ENCODE measurements around the gene EPB41.
"Not testable (repeated sequence)": the region's sequence is repeated elsewhere in the genome, so short reads cannot be mapped to it uniquely, and the experiment has no call there.

The EPB41 gene

DNA sequence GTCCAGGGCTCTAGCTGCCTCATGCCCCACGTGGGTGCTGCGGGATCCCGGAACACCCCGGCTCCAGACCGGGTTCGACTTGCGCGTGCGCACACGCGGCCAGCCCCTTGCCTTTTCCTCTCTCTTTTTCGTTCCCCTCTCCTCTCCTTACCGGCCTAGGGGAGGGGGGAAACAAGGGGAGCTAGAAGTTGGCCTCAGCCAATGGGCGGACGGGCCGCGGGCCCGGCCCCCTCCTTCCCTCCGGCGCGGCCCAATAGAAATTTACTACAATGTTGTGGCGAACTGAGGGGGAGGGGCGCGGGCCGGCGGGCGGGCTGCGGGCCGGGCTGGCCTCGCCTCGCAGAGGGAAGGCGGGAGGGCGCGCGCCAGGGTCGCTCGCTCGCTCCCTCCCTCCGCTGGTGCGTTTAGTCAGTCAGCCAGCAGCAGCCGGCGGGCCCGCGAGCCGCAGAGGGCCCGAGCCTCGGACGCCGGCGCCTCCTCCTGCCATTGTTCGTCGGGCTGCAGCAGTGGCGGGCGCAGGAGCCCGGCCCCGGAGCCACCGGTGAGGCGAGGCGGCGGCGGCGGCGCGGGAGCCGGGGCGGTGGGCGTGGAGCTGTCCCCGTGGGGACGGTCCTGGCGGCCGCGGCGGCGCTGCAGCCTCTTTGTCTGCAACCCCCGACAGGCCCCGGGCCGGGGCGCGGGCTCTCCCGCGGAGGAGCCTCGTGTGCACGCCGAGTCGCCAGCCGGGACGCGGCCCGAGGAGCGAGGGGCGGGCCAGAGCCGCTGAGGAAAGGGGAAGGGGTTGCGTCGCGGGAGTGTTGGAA is at the start of gene EPB41:
Gene EPB41, plus strand, starts transcription at position 342 of the 803 bp plus-strand sequence. CDS start 72,869 bp downstream, outside the sequence.
- DNase-seq: peak; percentile 93

DNA sequence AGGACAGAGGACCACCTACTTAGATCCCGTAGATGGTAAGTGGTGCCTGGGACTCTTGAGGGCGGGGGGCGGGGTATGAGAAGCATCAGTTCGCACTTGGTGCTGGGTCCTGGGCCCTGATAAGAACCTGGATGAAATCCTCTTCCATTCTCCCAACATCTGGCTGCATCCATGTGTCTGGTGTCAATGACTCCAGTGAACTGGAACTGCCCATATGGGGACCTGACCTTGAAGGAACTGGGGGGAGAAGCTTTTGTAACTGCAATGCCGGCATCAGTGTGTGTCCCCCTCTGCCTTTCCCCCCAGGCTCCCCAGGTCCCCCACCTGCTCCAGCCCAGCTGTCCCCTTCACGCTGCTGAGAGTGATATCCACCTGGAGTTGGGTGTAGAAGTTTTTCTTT is 49.7 kb upstream of the EPB41 start:
- DNase-seq: no peak

- no peak for DNase-seq
Observed at GRCh38 chr1:28865997-28866650, 48.2 kb upstream of the EPB41 start.

GRCh38 chr1:28867850-28868249 is 46.5 kb upstream of the EPB41 start:
- no peak for DNase-seq

DNA sequence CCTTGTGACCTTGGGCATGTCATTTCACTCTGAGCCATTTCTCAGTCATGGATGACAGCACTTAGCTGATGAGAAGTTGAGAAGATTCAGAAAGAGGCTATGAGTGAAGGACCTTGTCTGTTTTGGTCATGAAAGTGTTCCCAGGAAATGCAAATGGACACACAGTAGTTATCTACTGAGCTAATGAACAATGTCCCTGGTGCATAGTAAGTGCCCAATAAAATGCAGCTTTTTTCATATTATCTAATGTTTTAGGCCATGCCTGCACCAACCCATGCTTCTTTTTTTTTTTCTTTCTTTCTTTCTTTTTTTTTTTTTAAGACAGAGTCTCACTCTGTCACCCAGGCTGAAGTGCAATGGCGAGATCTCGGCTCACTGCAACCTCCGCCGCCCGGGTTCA is 44.4 kb upstream of the EPB41 start:
- DNase-seq: no peak

GRCh38 chr1:28871631-28872401 is 42.6 kb upstream of the EPB41 start:
- no peak for DNase-seq

DNA sequence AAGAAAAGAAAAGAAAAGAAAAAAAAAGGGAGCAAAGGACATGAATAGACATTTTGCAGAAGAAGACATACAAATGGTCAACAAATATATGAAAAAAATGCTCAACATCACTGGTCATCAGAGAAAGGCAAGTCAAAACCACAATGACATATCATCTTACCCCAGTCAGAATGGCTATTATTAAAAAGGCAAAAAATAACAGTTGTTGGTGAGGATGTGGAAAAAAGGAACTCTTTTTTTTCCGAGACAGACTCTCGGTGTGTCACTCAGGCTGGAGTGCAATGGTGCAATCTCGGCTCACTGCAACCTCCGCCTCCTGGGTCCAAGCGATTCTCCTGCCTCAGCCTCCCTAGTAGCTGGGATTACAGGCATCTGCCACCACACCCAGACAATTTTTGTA is 39.2 kb upstream of the EPB41 start:
- not testable (repeated sequence) for DNase-seq

DNA sequence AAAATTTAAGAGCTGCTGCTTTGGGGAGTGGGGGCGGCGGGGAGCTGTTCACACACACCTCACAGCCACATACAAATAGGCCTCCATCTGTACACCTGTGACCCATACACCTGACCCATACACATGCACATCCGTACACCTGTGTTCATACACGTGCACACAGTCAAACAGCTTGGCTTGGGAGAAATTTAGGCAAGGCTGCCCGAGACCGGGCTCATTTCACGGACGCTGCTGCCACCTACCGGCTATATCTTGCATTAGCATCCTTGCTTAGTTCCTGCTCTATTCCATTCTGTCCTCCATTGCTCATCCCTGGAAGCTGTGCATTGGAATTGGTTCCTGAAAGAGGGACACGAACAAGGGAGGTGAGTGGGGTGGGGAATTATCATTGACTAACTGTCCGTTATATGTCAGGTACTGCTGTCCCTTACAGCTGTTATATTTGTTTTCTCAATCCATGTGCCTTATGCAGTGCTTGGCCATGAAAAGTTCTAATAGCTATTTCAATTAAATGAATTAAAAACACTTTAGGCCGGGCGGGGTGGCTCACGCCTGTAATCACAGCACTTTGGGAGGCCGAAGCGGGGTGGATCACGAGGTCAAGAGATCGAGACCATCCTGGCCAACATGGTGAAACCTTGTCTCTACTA is 37.1 kb upstream of the EPB41 start:
- DNase-seq: peak; percentile 74

- no peak for DNase-seq
Observed at GRCh38 chr1:28878796-28879195, 35.6 kb upstream of the EPB41 start.

DNA sequence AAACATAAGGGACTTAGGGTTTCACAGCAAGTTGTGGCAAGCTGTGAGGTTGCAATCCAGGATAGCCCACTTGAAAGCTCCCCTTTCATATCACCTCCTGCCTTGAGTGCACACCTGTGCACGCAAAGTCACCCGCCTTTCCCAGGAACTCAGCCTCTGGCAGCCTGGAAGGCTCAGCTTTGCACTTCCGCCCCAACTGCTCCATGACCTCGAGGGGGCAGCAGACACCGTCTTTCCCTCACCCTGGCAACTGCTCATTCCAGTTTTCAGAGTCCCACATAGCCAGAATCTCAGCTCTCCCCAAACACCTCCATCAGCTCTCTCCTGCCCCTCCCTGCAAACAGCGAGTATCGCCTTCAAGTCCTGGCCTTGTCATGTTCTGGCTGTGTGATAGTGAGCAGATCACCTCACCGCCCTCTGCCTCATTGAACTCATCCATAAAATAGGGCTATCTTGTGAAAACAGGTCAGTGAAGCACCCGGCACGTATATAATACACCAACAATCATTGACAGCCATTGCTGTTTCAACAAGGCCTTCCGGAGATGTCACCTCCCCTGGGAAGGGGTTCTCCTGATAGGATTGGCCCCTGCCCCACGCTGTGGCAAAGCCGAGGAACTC is 32.2 kb upstream of the EPB41 start:
- DNase-seq: peak; percentile 86

GRCh38 chr1:28883242-28883616 is 31.1 kb upstream of the EPB41 start:
- no peak for DNase-seq

GRCh38 chr1:28885472-28885877 is 28.9 kb upstream of the EPB41 start:
- DNase-seq: no peak

GRCh38 chr1:28885977-28886730 is 28.2 kb upstream of the EPB41 start:
- DNase-seq: no peak

DNA sequence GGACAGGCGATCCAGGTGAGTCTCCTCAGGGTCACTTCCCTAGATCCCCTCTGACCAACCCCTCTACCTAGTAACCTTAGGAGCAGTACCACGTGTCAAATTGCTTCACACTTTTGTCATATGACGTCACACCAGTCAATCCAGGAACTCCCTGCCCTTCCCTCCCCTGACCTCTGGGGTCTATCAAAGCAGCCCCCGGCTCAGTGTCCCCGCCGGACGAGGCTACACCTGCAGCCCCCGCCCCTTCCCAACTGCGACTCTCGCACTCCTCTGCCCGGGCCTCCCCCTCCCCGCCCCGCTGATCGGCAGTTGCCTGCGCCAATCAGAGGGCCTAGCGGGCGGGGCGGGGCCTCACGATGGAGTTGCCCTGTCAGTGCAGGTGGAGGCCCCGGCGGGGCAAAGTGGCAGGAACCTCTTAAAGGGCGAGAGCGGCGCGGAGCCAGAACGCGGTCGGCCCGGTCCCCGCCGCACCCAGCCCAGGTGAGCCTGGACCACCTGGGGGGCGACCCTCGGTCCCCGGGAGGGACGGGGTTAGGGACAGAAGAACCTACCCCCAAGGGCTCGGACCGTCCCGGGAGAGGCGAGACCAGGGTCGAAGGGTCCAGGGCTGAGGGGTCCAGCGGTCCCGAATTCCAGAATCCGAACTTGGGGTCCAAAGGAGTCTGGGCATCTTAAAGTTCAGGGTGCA is 27.5 kb upstream of the EPB41 start:
- peak; percentile 23 for DNase-seq

DNA sequence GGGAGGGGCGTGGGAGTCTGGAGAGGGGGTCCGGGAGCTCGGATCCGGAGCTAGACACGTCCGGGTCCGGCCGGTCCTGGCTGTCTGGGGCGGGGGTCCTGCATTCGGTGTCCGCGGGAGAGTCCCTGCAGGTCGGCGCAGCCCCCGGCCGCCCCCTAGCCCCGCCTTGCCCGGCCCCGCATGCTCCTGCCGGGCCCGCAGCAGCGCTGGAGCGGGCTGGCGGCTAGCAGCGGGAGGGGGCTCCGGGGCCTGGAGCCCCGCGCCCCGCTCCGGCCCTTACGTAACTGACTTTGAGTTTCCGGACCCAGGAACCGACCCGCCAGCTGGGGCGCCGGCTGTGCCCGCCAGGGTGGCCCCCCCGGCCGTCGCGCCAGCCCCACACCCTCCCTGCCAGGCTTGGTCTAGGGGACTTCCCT is 26.9 kb upstream of the EPB41 start:
- DNase-seq: no peak

DNA sequence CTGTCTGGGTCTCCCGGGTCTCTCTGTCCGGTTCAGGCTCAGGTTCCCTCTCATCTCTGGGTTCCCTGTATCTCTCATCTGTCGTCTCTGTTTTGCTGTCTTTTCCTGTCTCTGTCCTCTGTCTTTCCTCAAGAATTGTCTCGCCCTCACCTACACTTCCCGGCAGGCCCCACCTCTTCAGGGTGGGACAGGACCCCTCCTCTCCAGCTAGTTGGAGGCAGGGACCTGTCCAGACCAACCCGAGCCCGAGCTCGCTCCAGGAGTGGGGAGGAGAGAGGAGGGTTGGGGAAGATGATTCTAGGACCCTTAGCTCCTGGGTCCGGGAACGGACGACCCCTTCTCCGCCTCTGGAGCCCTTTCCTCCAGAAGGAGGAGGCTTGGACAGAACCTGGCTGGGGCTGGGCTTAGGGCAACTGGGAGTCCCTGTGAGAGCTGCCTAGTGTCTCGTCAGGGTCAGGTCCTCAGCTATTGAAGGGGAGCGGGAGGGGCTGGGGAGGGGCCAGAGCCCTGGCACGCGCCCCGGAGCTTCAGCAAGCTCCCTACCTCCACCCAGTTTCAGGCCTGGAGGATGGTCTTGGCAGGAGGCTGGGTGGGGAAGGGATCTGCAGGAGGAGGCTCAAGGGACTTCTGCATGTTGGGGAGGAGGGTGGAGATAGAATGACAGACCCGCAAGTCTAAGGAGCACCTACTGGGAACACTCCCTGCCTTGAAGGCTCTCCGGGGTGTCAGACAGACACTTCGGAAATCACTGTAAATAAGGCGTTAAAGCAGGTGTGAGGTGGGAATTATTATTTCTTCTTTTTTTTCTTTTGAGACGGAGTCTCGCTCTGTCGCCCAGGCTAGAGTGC is 26.3 kb upstream of the EPB41 start:
- DNase-seq: no peak

GRCh38 chr1:28888915-28889314 is 25.5 kb upstream of the EPB41 start:
- DNase-seq: no peak

GRCh38 chr1:28889357-28889756 is 25.0 kb upstream of the EPB41 start:
- no peak for DNase-seq

GRCh38 chr1:28890435-28890834 is 23.9 kb upstream of the EPB41 start:
- DNase-seq: no peak

GRCh38 chr1:28890836-28891235 is 23.5 kb upstream of the EPB41 start:
- no peak for DNase-seq

All from NCI-H510A treated with DMSO at 0.1 percent for 48 hours (cell line).